H1 (cell line): ENCODE measurements around the gene MKLN1. TPM values are rescaled to one million over a fixed set of nuclear protein-coding genes. Genes with fewer than 3 reads are reported as not detected.

Experiments
- CTCF ChIA-PET: fragments of 300-600 bp; sonication (Branson Sonifier 250); formaldehyde crosslinking; loops from one replicate; lab custom pipeline; 2021; ENCODE audit not compliant: partially characterized antibody; lab: Charles Lee
- POLR2A ChIA-PET: fragments of 300-600 bp; sonication (Branson Sonifier 250); formaldehyde crosslinking; loops from one replicate; lab custom pipeline; 2021; ENCODE audit warnings: inconsistent platforms; ENCODE audit not compliant: partially characterized antibody; lab: Charles Lee
- DNase-seq, 2 experiments: peaks; one replicate each; pipeline versions ENCODE4 v3.0.0 to v3.0.0-alpha.2; 2010 to 2022; ENCODE audit warnings: low spot score in 2 of 2, low read depth in 1 of 2, mixed read lengths in 1 of 2
- FAIRE-seq: peaks from 2 replicates; lab custom pipeline; 2011; peaks lifted over from hg19 to GRCh38; lab: Jason Lieb, UNC
- H2AFZ ChIP-seq: 2 replicates; pipeline ENCODE4 v1.8.1; 2012; ENCODE audit warnings: low read length, inconsistent platforms
- H2AK5ac ChIP-seq: 2 replicates; pipeline ENCODE4 v1.6.1; 2013; ENCODE audit warnings: low read depth, low read length
- H2BK120ac ChIP-seq: replicated peaks from 2 replicates; pipeline ENCODE3; 2013; ENCODE audit warnings: low read depth, low read length, inconsistent platforms
- H2BK12ac ChIP-seq: 2 replicates; pipeline ENCODE4 v1.6.1; 2013; ENCODE audit warnings: low read depth, low read length
- H2BK15ac ChIP-seq: 2 replicates; pipeline ENCODE4 v1.6.1; 2013; ENCODE audit warnings: low read length
- H2BK20ac ChIP-seq: 2 replicates; pipeline ENCODE4 v1.6.1; 2013; ENCODE audit warnings: low read length
- H2BK5ac ChIP-seq: 2 replicates; pipeline ENCODE4 v1.6.1; 2013; ENCODE audit warnings: low read depth, low read length
- H3K14ac ChIP-seq: 2 replicates; pipeline ENCODE4 v1.6.1; 2013; ENCODE audit warnings: inconsistent platforms; ENCODE audit not compliant: insufficient read length
- H3K18ac ChIP-seq: 2 replicates; pipeline ENCODE4 v1.6.1; 2013; ENCODE audit warnings: low read length; ENCODE audit errors: extremely low read depth
- H3K23ac ChIP-seq: 2 replicates; pipeline ENCODE4 v1.6.1; 2013; ENCODE audit warnings: inconsistent platforms; ENCODE audit not compliant: insufficient read length
- H3K23me2 ChIP-seq: 2 replicates; pipeline ENCODE4 v1.6.1; 2013; ENCODE audit warnings: low read depth, low read length
- H3K27ac ChIP-seq: 2 replicates; pipeline ENCODE4 v1.6.1; 2011; ENCODE audit warnings: low read depth, low read length, inconsistent platforms
- H3K27me3 ChIP-seq, 4 experiments: replicated peaks in 1 of 4; 1 replicate in 1 of 4; 2 replicates in 3 of 4; pipeline versions ENCODE4 v1.6.1 to v1.8.1; 2011 to 2013; ENCODE audit warnings: low read length in 3 of 4, mild to moderate bottlenecking in 3 of 4, inconsistent platforms in 2 of 4, mixed read lengths in 2 of 4, moderate library complexity in 1 of 4; ENCODE audit not compliant: control insufficient read depth in 3 of 4, insufficient read depth in 3 of 4; ENCODE audit errors: extremely low read depth in 1 of 4
- H3K36me3 ChIP-seq, 4 experiments: 2 replicates each; pipeline versions ENCODE4 v1.6.1 to v1.8.1; 2011 to 2013; ENCODE audit warnings: mild to moderate bottlenecking in 4 of 4, low read length in 3 of 4, moderate library complexity in 2 of 4, control low read depth in 1 of 4, inconsistent platforms in 1 of 4; ENCODE audit not compliant: insufficient read depth in 4 of 4, control insufficient read depth in 2 of 4
- H3K4ac ChIP-seq: replicated peaks from 2 replicates; pipeline ENCODE3; 2013; ENCODE audit warnings: low read length, low read depth, mixed read lengths, inconsistent platforms; ENCODE audit not compliant: insufficient read length
- H3K4me1 ChIP-seq, 4 experiments: replicated peaks in 1 of 4; 1 replicate in 1 of 4; 2 replicates in 3 of 4; pipeline versions ENCODE4 v1.6.1 to v1.8.1; 2011 to 2013; ENCODE audit warnings: low read length in 3 of 4, inconsistent platforms in 2 of 4, mixed read lengths in 1 of 4; ENCODE audit not compliant: insufficient read depth in 4 of 4, control insufficient read depth in 3 of 4
- H3K4me2 ChIP-seq, 2 experiments: 2 replicates each; pipeline versions ENCODE4 v1.6.1 to v1.8.1; 2011 to 2013; ENCODE audit warnings: low read depth in 2 of 2, low read length in 2 of 2, control low read depth in 1 of 2, inconsistent platforms in 1 of 2, mild to moderate bottlenecking in 1 of 2; ENCODE audit not compliant: insufficient read depth in 1 of 2
- H3K4me3 ChIP-seq, 4 experiments: fragments of 200-600, 300-600 bp in 1 of 4; sonication (generic), shearing (Covaris generic), sonication (Bioruptor Twin) in 1 of 4; 2 replicates each; pipeline versions ENCODE4 v1.5.1 to v1.8.1; 2011 to 2016; ENCODE audit warnings: low read length in 4 of 4, low read depth in 3 of 4, control low read depth in 2 of 4, inconsistent platforms in 2 of 4, mild to moderate bottlenecking in 2 of 4, mixed read lengths in 1 of 4, moderate library complexity in 1 of 4; ENCODE audit not compliant: insufficient read depth in 2 of 4; ENCODE audit errors: extremely low read depth in 1 of 4
- H3K56ac ChIP-seq: replicated peaks from 2 replicates; pipeline ENCODE3; 2013; ENCODE audit warnings: low read depth, mild to moderate bottlenecking, mixed read lengths, low read length, inconsistent platforms; ENCODE audit not compliant: insufficient read length
- H3K79me1 ChIP-seq: 2 replicates; pipeline ENCODE4 v1.6.1; 2013; ENCODE audit warnings: low read depth, low read length, control low read depth
- H3K79me2 ChIP-seq, 2 experiments: 2 replicates each; pipeline versions ENCODE4 v1.6.1 to v1.8.1; 2012 to 2013; ENCODE audit warnings: low read length in 2 of 2, mild to moderate bottlenecking in 2 of 2, inconsistent platforms in 1 of 2; ENCODE audit not compliant: insufficient read depth in 2 of 2, control insufficient read depth in 1 of 2
- H3K9ac ChIP-seq, 4 experiments: replicated peaks in 1 of 4; 1 replicate in 1 of 4; 2 replicates in 3 of 4; pipeline versions ENCODE4 v1.6.1 to v1.8.1; 2011 to 2013; ENCODE audit warnings: low read depth in 3 of 4, low read length in 3 of 4, control low read depth in 2 of 4, mild to moderate bottlenecking in 2 of 4, moderate library complexity in 2 of 4, inconsistent platforms in 1 of 4; ENCODE audit errors: extremely low read depth in 1 of 4
- H3K9me3 ChIP-seq, 2 experiments: 2 replicates each; pipeline versions ENCODE4 v1.6.1 to v1.8.1; 2012 to 2013; ENCODE audit warnings: mild to moderate bottlenecking in 2 of 2, moderate library complexity in 2 of 2, control low read depth in 1 of 2, inconsistent platforms in 1 of 2, low read depth in 1 of 2, low read length in 1 of 2, mixed read lengths in 1 of 2; ENCODE audit not compliant: insufficient read depth in 2 of 2
- H4K20me1 ChIP-seq, 2 experiments: replicated peaks in 1 of 2; 2 replicates each; pipeline versions ENCODE3 to v1.8.1; 2011 to 2013; ENCODE audit warnings: inconsistent platforms in 2 of 2, low read length in 2 of 2, mild to moderate bottlenecking in 1 of 2; ENCODE audit not compliant: insufficient read depth in 2 of 2, control insufficient read depth in 1 of 2
- H4K5ac ChIP-seq: 2 replicates; pipeline ENCODE4 v1.6.1; 2013; ENCODE audit warnings: low read length, low read depth, mixed read lengths, inconsistent platforms; ENCODE audit not compliant: insufficient read length
- H4K8ac ChIP-seq: 2 replicates; pipeline ENCODE4 v1.8.0; 2013; ENCODE audit warnings: mild to moderate bottlenecking, moderate library complexity, low read length, inconsistent platforms; ENCODE audit not compliant: insufficient read depth; ENCODE audit errors: extremely low read depth
- H4K91ac ChIP-seq: replicated peaks from 2 replicates; pipeline ENCODE3; 2013; ENCODE audit warnings: low read length, mixed read lengths, inconsistent platforms; ENCODE audit not compliant: insufficient read length
- CTBP2 ChIP-seq: IDR thresholded peaks from 2 replicates; pipeline ENCODE4 v1.7.0; 2011; ENCODE audit warnings: borderline replicate concordance, mild to moderate bottlenecking, moderate library complexity, mixed read lengths, low read length; ENCODE audit not compliant: insufficient read depth, insufficient read length
- POLR2A ChIP-seq, 2 experiments: IDR thresholded peaks; 1 replicate in 1 of 2; 2 replicates in 1 of 2; pipeline ENCODE4 v1.6.1; 2011; ENCODE audit warnings: low read depth in 2 of 2, low read length in 2 of 2, mild to moderate bottlenecking in 2 of 2; ENCODE audit errors: control extremely low read depth in 1 of 2
- WGBS, 2 experiments: shearing (Covaris generic) in 1 of 2; methylation state at CpG; one replicate each; pipeline versions ENCODE4 v1.1.6 to v1.1.7; 2013 to 2015; ENCODE audit warnings: low lambda C conversion rate in 2 of 2, mixed read lengths in 2 of 2, inconsistent platforms in 1 of 2, low coverage in 1 of 2, missing lambda C conversion rate in 1 of 2; ENCODE audit not compliant: insufficient replicate concordance in 2 of 2, insufficient coverage in 1 of 2, insufficient read length in 1 of 2; ENCODE audit errors: extremely low coverage in 1 of 2, missing lambda C conversion rate in 1 of 2; 5-methylcytosine and 5-hydroxymethylcytosine counted together
- polyA plus RNA-seq, 7 experiments: library from polyadenylated mRNA; depleted of rRNA in 3 of 7; stranded (reverse) in 5 of 7; unstranded in 2 of 7; fragments of >200 nt in 5 of 7; fragments of 200-250 nt in 2 of 7; gene quantifications; 1 replicate in 5 of 7; 2 replicates in 1 of 7; 4 replicates in 1 of 7; pipeline versions ENCODE4 v1.2.1 to v1.2.3, GENCODE V29; 2011 to 2013; ENCODE audit warnings: missing spikeins in 2 of 7, mixed read lengths in 2 of 7
- total RNA-seq: library from RNA; stranded (reverse); fragmentation: NEBNext Ultra II Directional; extraction: Animal tissue kit (Norgen Biotek cat#: 25700); gene quantifications from 2 replicates; pipeline ENCODE4 v1.2.1, GENCODE V29; 2021

The MKLN1 gene
- total and polyA plus RNA-seq, 2 of the 8 experiments (the other 6 are each of a cell fraction or from before 2014, with no cell fraction given): 22.3 to 50.9 TPM

- Histone ChIP-seq H4K91ac (no peak overlapping the region), H3K9me3 (no peaks in the 10 kb centered on the region), H2BK120ac (no peak overlapping the region), H2AK5ac (no peak overlapping the region), H2BK20ac (no peak overlapping the region), H2BK12ac (no peak overlapping the region), H3K79me2 (peaks cover 0 to 7% of the 10 kb centered on the region in 2 experiments; a peak in 1 of 4 replicates), H4K5ac (no peak overlapping the region), H2AFZ (no peak overlapping the region), H2BK5ac (no peak overlapping the region), H3K18ac (no peak overlapping the region), H3K36me3 (peaks cover 48 to 98% (median 82%) of the 10 kb centered on the region in 4 experiments), H2BK15ac (no peak overlapping the region), H3K23me2 (no peaks in the 10 kb centered on the region; the same call in 1 of the 2 replicates), H3K9ac (no peak overlapping the region), H3K4ac (no peak overlapping the region), H3K27me3 (no peaks in the 10 kb centered on the region), H4K8ac (no peak overlapping the region), H3K79me1 (no peaks in the 10 kb centered on the region; the same call in 1 of the 2 replicates), H3K4me2 (no peak overlapping the region), H4K20me1 (peaks cover 17 to 19% of the 10 kb centered on the region in 2 experiments), H3K14ac (no peak overlapping the region), H3K4me1 (peaks cover 0 to 5% (median 2%) of the 10 kb centered on the region in 4 experiments; a peak in 1 of 7 replicates), H3K23ac (no peak overlapping the region), H3K56ac (no peak overlapping the region), H3K27ac (no peak overlapping the region), H3K4me3 (no peak overlapping the region)
- no peak for TF ChIP-seq CTBP2
- peak in 1 of 2 experiments; percentile 68; a peak in 1 of 3 replicates for TF ChIP-seq POLR2A (IDR thresholded peaks at IDR 0.05; ENCODE audit: control extremely low read depth in 1 of 2, low read depth in 2 of 2, low read length in 2 of 2)
- DNase-seq: no peak
- no peak for FAIRE-seq
- ChIA-PET CTCF (interaction anchor here (3.7 to 7.6 kb wide), 3 partner anchors 12 to 153 kb away, joined by 19 to 73 read pairs (median 24); no protein-coding TSS in a partner anchor), POLR2A (interaction anchor here (0.9 to 3.0 kb wide), 4 partner anchors 9 to 11 kb away, joined by 3 to 12 read pairs (median 4); no protein-coding TSS in a partner anchor)
- WGBS, 2 experiments: 95% methylated on average over 14 of the region's 14 CpGs; no CpG with 5 or more reads in 1 of the 2 experiments
These were observed 174.4 kb downstream of the MKLN1 start for GRCh38 chr7:131501930-131502685.
